HepG2 (cell line): Measurements from ENCODE around the gene CYTH1. TPM values are rescaled to one million over a fixed set of nuclear protein-coding genes. Genes with fewer than 3 reads are reported as not detected.

Source experiments
- ASH2L ChIP-seq: fragments of 300-600, 200-600 bp; sonication (generic); IDR thresholded peaks from 2 replicates; pipeline ENCODE4 v1.7.0; 2017; ENCODE audit warnings: low read depth, mild to moderate bottlenecking, moderate library complexity, mixed read lengths, low read length; ENCODE audit not compliant: insufficient read length
- GTF2F1 ChIP-seq: fragments of 150-350 bp; IDR thresholded peaks from 2 replicates; pipeline ENCODE4 v1.6.1; 2014; ENCODE audit warnings: low read length
- HNRNPK ChIP-seq: fragments of 200-400 bp; formaldehyde crosslinking; IDR thresholded peaks from 2 replicates; pipeline ENCODE4 v1.6.1; 2018; ENCODE audit warnings: low read length, low read depth, moderate library complexity, mild to moderate bottlenecking; ENCODE audit not compliant: poor library complexity, severe bottlenecking
- JDP2 ChIP-seq: sonication (generic); formaldehyde crosslinking; IDR thresholded peaks from 2 replicates; pipeline ENCODE4 v1.8.1; 2022; ENCODE audit warnings: missing genetic modification reagents, borderline replicate concordance
- MTF1 ChIP-seq: sonication (generic); formaldehyde crosslinking; IDR thresholded peaks from 2 replicates; pipeline ENCODE4 v1.5.0; 2020; ENCODE audit warnings: missing genetic modification reagents
- NFIC ChIP-seq: IDR thresholded peaks from 2 replicates; pipeline ENCODE4 v1.6.1; 2012; ENCODE audit warnings: mild to moderate bottlenecking, low read length, inconsistent platforms
- PRDM10 ChIP-seq: sonication (generic); formaldehyde crosslinking; IDR thresholded peaks from 2 replicates; pipeline ENCODE4 v1.4.0; 2020; ENCODE audit warnings: low read depth, missing genetic modification reagents
- SYNCRIP ChIP-seq: fragments of 200-400 bp; formaldehyde crosslinking; IDR thresholded peaks from 2 replicates; pipeline ENCODE4 v1.6.1; 2018; ENCODE audit warnings: mild to moderate bottlenecking, low read depth, low read length; ENCODE audit not compliant: insufficient read depth
- THYN1 ChIP-seq: sonication (generic); formaldehyde crosslinking; IDR thresholded peaks from 2 replicates; pipeline ENCODE4 v1.8.1; 2023; ENCODE audit warnings: low read depth, mild to moderate bottlenecking, moderate library complexity, missing genetic modification reagents, borderline replicate concordance
- USF2 ChIP-seq, 2 experiments: sonication (generic) in 1 of 2; formaldehyde crosslinking in 1 of 2; IDR thresholded peaks; 2 replicates each; pipeline versions ENCODE4 v1.5.1 to v1.6.1; 2011 to 2020; ENCODE audit warnings: borderline replicate concordance in 1 of 2, low read depth in 1 of 2, low read length in 1 of 2, mild to moderate bottlenecking in 1 of 2, missing genetic modification reagents in 1 of 2, moderate library complexity in 1 of 2
- ZBTB14 ChIP-seq: sonication (generic); formaldehyde crosslinking; IDR thresholded peaks from 2 replicates; pipeline ENCODE4 v1.4.0; 2020; ENCODE audit warnings: missing genetic modification reagents
- ZBTB20 ChIP-seq: sonication (generic); formaldehyde crosslinking; IDR thresholded peaks from 2 replicates; pipeline ENCODE4 v1.8.1; 2023; ENCODE audit warnings: missing genetic modification reagents, low read depth, mild to moderate bottlenecking, borderline replicate concordance
- ZBTB25 ChIP-seq: IDR thresholded peaks from 2 replicates; pipeline ENCODE4 v1.6.1; 2018; ENCODE audit warnings: missing genetic modification reagents
- ZBTB34 ChIP-seq: sonication (generic); formaldehyde crosslinking; IDR thresholded peaks from 2 replicates; pipeline ENCODE4 v1.8.0; 2022; ENCODE audit warnings: mild to moderate bottlenecking, missing genetic modification reagents
- ZC3H4 ChIP-seq: sonication (generic); formaldehyde crosslinking; IDR thresholded peaks from 2 replicates; pipeline ENCODE4 v1.4.0; 2020; ENCODE audit warnings: missing genetic modification reagents, borderline replicate concordance
- ZKSCAN1 ChIP-seq: fragments of 150-350 bp; IDR thresholded peaks from 2 replicates; pipeline ENCODE4 v1.6.1; 2014; ENCODE audit warnings: low read length
- ZNF33A ChIP-seq: sonication (generic); formaldehyde crosslinking; IDR thresholded peaks from 2 replicates; pipeline ENCODE4 v1.5.1; 2020; ENCODE audit warnings: missing genetic modification reagents, mild to moderate bottlenecking, moderate library complexity, borderline replicate concordance
- ZNF563 ChIP-seq: sonication (generic); formaldehyde crosslinking; IDR thresholded peaks from 2 replicates; pipeline ENCODE4 v1.8.0; 2022; ENCODE audit warnings: mild to moderate bottlenecking, moderate library complexity, missing genetic modification reagents
- ZNF576 ChIP-seq: sonication (generic); formaldehyde crosslinking; IDR thresholded peaks from 2 replicates; pipeline ENCODE4 v1.4.0; 2020; ENCODE audit warnings: mild to moderate bottlenecking, missing genetic modification reagents
- ZNF792 ChIP-seq: IDR thresholded peaks from 2 replicates; pipeline ENCODE4 v1.6.1; 2016
- polyA plus RNA-seq, 8 experiments: library from polyadenylated mRNA; depleted of rRNA in 3 of 8; stranded (reverse) in 7 of 8; unstranded in 1 of 8; fragments of >200 nt; fragmentation: Illumina TruSeq in 4 of 8; extraction: Trizol in 4 of 8; gene quantifications; 2 replicates each; pipeline versions ENCODE4 v1.2.1 to v1.2.3, GENCODE V29; 2011 to 2016; ENCODE audit warnings: low read depth in 4 of 8, missing spikeins in 1 of 8, mixed read lengths in 1 of 8; ENCODE audit not compliant: insufficient read depth in 1 of 8
- total RNA-seq, 5 experiments: library from RNA; depleted of rRNA; stranded (reverse); fragments of >200 nt; fragmentation: Illumina TruSeq; extraction: Trizol; gene quantifications; 2 replicates each; pipeline ENCODE4 v1.2.3, GENCODE V29; 2016; ENCODE audit warnings: low read depth in 1 of 5

CYTH1 gene
- total and polyA plus RNA-seq, 2 of the 13 experiments (the other 11 are each of a cell fraction or from before 2014, with no cell fraction given) = 20.1 to 48.9 TPM

- TF ChIP-seq USF2 (IDR thresholded peaks at IDR 0.05; ENCODE audit: low read depth, low read length) (no peak), USF2 (CRISPR knock-in tag; IDR thresholded peaks at IDR 0.05; ENCODE audit: borderline replicate concordance) (no peak), ZBTB34 (CRISPR knock-in tag) (no peak), ZC3H4 (CRISPR knock-in tag) (no peak), ZNF792 (CRISPR knock-in tag) (peak; percentile 66; the same call in 1 of the 2 replicates), ZNF576 (no peak), GTF2F1 (no peak), SYNCRIP (no peak), MTF1 (CRISPR knock-in tag) (no peak), PRDM10 (no peak), ZNF33A (CRISPR knock-in tag) (no peak), ZBTB25 (no peak), ASH2L (no peak), HNRNPK (no peak), THYN1 (CRISPR knock-in tag) (no peak), JDP2 (no peak), ZNF563 (CRISPR knock-in tag) (no peak), NFIC (no peak), ZBTB20 (CRISPR knock-in tag) (0 out of 2 replicates have a peak, but pooled peaks have one; percentile 36), ZBTB14 (CRISPR knock-in tag) (no peak), ZKSCAN1 (no peak)
These were observed 73.5 kb downstream of the CYTH1 start (continued) for GRCh38 chr17:78708510-78708973.
